SK-N-SH (cell line): ENCODE results near the gene UBA1. TPM values are rescaled to one million over a fixed set of nuclear protein-coding genes. Genes with fewer than 3 reads are reported as not detected.

ENCODE experiments used
- CTCF ChIA-PET: fragments of 300-600, 350-600 bp; formaldehyde crosslinking; extraction: SDS; loops from one replicate; lab custom pipeline; 2021; lab: Yijun Ruan, JAX
- POLR2A ChIA-PET: fragments of 350-600 bp; sonication (Branson Sonifier 250); formaldehyde crosslinking; extraction: SDS; loops from one replicate; lab custom pipeline; 2020; ENCODE audit warnings: antibody characterized with exemption, inconsistent platforms; lab: Yijun Ruan, JAX
- DNase-seq: peaks from one replicate; pipeline ENCODE4 v3.0.0; 2012
- H2AFZ ChIP-seq: fragments of 200-600 bp; sonication (generic); 2 replicates; pipeline ENCODE4 v1.8.1; 2016; ENCODE audit warnings: antibody characterized with exemption, mild to moderate bottlenecking, low read depth
- H3F3A ChIP-seq: fragments of 200-600 bp; sonication (generic); replicated peaks from 2 replicates; pipeline ENCODE3; 2016; ENCODE audit warnings: antibody characterized with exemption, mild to moderate bottlenecking; ENCODE audit not compliant: insufficient read depth
- H3K27ac ChIP-seq, 2 experiments: fragments of 200-500 bp in 1 of 2; fragments of 200-600 bp in 1 of 2; sonication (Bioruptor generic) in 1 of 2; sonication (generic), shearing (Covaris generic) in 1 of 2; 2 replicates each; pipeline versions ENCODE4 v1.5.1 to v1.6.1; 2014 to 2016; ENCODE audit warnings: low read depth in 2 of 2, inconsistent platforms in 1 of 2, low read length in 1 of 2, mild to moderate bottlenecking in 1 of 2, mixed read lengths in 1 of 2
- H3K27me3 ChIP-seq: fragments of 200-600 bp; sonication (generic), shearing (Covaris generic); 2 replicates; pipeline ENCODE4 v1.6.1; 2016; ENCODE audit warnings: mixed run types; ENCODE audit not compliant: insufficient read depth
- H3K36me3 ChIP-seq, 2 experiments: fragments of 200-500 bp in 1 of 2; fragments of 200-600 bp in 1 of 2; sonication (Bioruptor generic) in 1 of 2; sonication (generic) in 1 of 2; replicated peaks in 1 of 2; 2 replicates each; pipeline versions ENCODE3 to v1.5.1; 2014 to 2016; ENCODE audit warnings: low read length in 1 of 2, mild to moderate bottlenecking in 1 of 2; ENCODE audit not compliant: insufficient read depth in 2 of 2, control insufficient read depth in 1 of 2
- H3K4me1 ChIP-seq, 2 experiments: fragments of 200-500 bp in 1 of 2; fragments of 200-600 bp in 1 of 2; sonication (Bioruptor generic) in 1 of 2; sonication (generic), shearing (Covaris generic) in 1 of 2; 2 replicates each; pipeline versions ENCODE4 v1.5.1 to v1.6.1; 2014 to 2016; ENCODE audit warnings: low read depth in 1 of 2, low read length in 1 of 2, mixed run types in 1 of 2; ENCODE audit not compliant: insufficient read depth in 2 of 2, control insufficient read depth in 1 of 2
- H3K4me2 ChIP-seq: fragments of 200-600 bp; sonication (generic), shearing (Covaris generic); 2 replicates; pipeline ENCODE4 v1.6.1; 2017; ENCODE audit warnings: mixed run types
- H3K4me3 ChIP-seq, 2 experiments: fragments of 200-500 bp in 1 of 2; fragments of 200-600 bp in 1 of 2; sonication (Bioruptor generic) in 1 of 2; sonication (generic), shearing (Covaris generic) in 1 of 2; 2 replicates each; pipeline versions ENCODE4 v1.5.1 to v1.8.1; 2014 to 2016; ENCODE audit warnings: low read depth in 2 of 2, inconsistent platforms in 1 of 2, low read length in 1 of 2, mild to moderate bottlenecking in 1 of 2, mixed read lengths in 1 of 2, moderate library complexity in 1 of 2
- H3K79me2 ChIP-seq: fragments of 200-600 bp; sonication (generic); 2 replicates; pipeline ENCODE4 v1.8.1; 2017; ENCODE audit warnings: mild to moderate bottlenecking; ENCODE audit not compliant: insufficient read depth
- H3K9ac ChIP-seq: fragments of 200-600 bp; sonication (generic); 2 replicates; pipeline ENCODE4 v1.6.1; 2017; ENCODE audit warnings: mixed run types
- H3K9me2 ChIP-seq: fragments of 200-600 bp; sonication (generic); 2 replicates; pipeline ENCODE4 v1.6.1; 2017; ENCODE audit warnings: mixed run types
- H3K9me3 ChIP-seq: fragments of 200-600 bp; sonication (generic); 2 replicates; pipeline ENCODE4 v1.6.1; 2017; ENCODE audit warnings: mixed run types, mild to moderate bottlenecking, moderate library complexity
- H4K20me1 ChIP-seq: fragments of 200-600 bp; sonication (generic); 2 replicates; pipeline ENCODE4 v1.6.1; 2017; ENCODE audit warnings: mild to moderate bottlenecking, mixed run types; ENCODE audit not compliant: insufficient read depth
- CHD2 ChIP-seq: fragments of 150-350 bp; IDR thresholded peaks from 2 replicates; pipeline ENCODE4 v1.6.1; 2018; ENCODE audit warnings: low read length; ENCODE audit not compliant: partially characterized antibody
- EP300 ChIP-seq, 2 experiments: IDR thresholded peaks; 2 replicates each; pipeline versions ENCODE4 v1.4.0 to v1.6.1; 2012; ENCODE audit warnings: borderline replicate concordance in 1 of 2, low read depth in 1 of 2, low read length in 1 of 2
- EZH2phosphoT487 ChIP-seq: fragments of 200-600 bp; sonication (generic); IDR thresholded peaks from 2 replicates; pipeline ENCODE4 v1.6.1; 2017; ENCODE audit warnings: low read depth, mixed run types, mild to moderate bottlenecking, antibody characterized with exemption, moderate library complexity, borderline replicate concordance
- FOSL2 ChIP-seq: IDR thresholded peaks from 2 replicates; pipeline ENCODE4 v1.4.0; 2012; ENCODE audit warnings: low read depth, mild to moderate bottlenecking, moderate library complexity, borderline replicate concordance
- FOXJ3 ChIP-seq: sonication (generic); formaldehyde crosslinking; IDR thresholded peaks from 2 replicates; pipeline ENCODE4 v1.5.1; 2020; ENCODE audit warnings: mild to moderate bottlenecking, missing genetic modification reagents
- JUND ChIP-seq: IDR thresholded peaks from 2 replicates; pipeline ENCODE4 v1.4.0; 2012
- MEF2A ChIP-seq: IDR thresholded peaks from 2 replicates; pipeline ENCODE4 v1.4.0; 2012; ENCODE audit warnings: low read depth, borderline replicate concordance
- MXI1 ChIP-seq: IDR thresholded peaks from 2 replicates; pipeline ENCODE4 v1.6.1; 2012; ENCODE audit warnings: mild to moderate bottlenecking, low read depth, low read length, improper control_type of control experiment
- NRF1 ChIP-seq: IDR thresholded peaks from 2 replicates; pipeline ENCODE4 v1.6.1; 2012; ENCODE audit warnings: low read depth, mild to moderate bottlenecking, low read length
- RAD21 ChIP-seq: IDR thresholded peaks from 2 replicates; pipeline ENCODE4 v1.6.1; 2012; ENCODE audit warnings: mild to moderate bottlenecking, low read length
- RCOR1 ChIP-seq: fragments of 150-350 bp; IDR thresholded peaks from 2 replicates; pipeline ENCODE4 v1.6.1; 2017; ENCODE audit warnings: antibody characterized with exemption, low read length
- RXRA ChIP-seq: IDR thresholded peaks from 2 replicates; pipeline ENCODE4 v1.4.0; 2012; ENCODE audit warnings: low read depth, mild to moderate bottlenecking, borderline replicate concordance
- SIN3A ChIP-seq: IDR thresholded peaks from 2 replicates; pipeline ENCODE4 v1.6.1; 2012; ENCODE audit warnings: low read depth, mild to moderate bottlenecking, low read length, moderate library complexity, borderline replicate concordance
- SMC3 ChIP-seq: IDR thresholded peaks from 2 replicates; pipeline ENCODE4 v1.6.1; 2012; ENCODE audit warnings: low read depth, low read length, improper control_type of control experiment
- TAF1 ChIP-seq: IDR thresholded peaks from 2 replicates; pipeline ENCODE4 v1.6.1; 2012; ENCODE audit warnings: low read depth, mild to moderate bottlenecking, low read length, moderate library complexity, borderline replicate concordance
- TCF12 ChIP-seq: IDR thresholded peaks from 2 replicates; pipeline ENCODE4 v1.4.0; 2012
- TEAD4 ChIP-seq: IDR thresholded peaks from 2 replicates; pipeline ENCODE4 v1.4.0; 2012; ENCODE audit warnings: mild to moderate bottlenecking, borderline replicate concordance; ENCODE audit not compliant: insufficient read depth
- WGBS: methylation state at CpG from one replicate; pipeline ENCODE4 v1.1.6; 2017; ENCODE audit warnings: low lambda C conversion rate; 5-methylcytosine and 5-hydroxymethylcytosine counted together
- polyA plus RNA-seq, 3 experiments: library from polyadenylated mRNA; depleted of rRNA; stranded (reverse); fragments of >200 nt; gene quantifications; 2 replicates each; pipeline ENCODE4 v1.2.3, GENCODE V29; 2012
- TF ChIP-seq, protein P1 (sequence below): IDR thresholded peaks from 2 replicates; pipeline ENCODE4; 2012
- TF ChIP-seq, protein P2 (sequence below): fragments of 150-350 bp; IDR thresholded peaks from 2 replicates; pipeline ENCODE4 v1.6.1; 2016; ENCODE audit warnings: mild to moderate bottlenecking, low read depth, low read length
- TF ChIP-seq, protein P3 (sequence below): IDR thresholded peaks from 2 replicates; pipeline ENCODE4 v1.4.0; 2012; ENCODE audit warnings: low read depth, borderline replicate concordance

The UBA1 gene
- polyA plus RNA-seq, 1 of the 3 experiments (the other 2 are of a cell fraction) = 283 TPM

DNA sequence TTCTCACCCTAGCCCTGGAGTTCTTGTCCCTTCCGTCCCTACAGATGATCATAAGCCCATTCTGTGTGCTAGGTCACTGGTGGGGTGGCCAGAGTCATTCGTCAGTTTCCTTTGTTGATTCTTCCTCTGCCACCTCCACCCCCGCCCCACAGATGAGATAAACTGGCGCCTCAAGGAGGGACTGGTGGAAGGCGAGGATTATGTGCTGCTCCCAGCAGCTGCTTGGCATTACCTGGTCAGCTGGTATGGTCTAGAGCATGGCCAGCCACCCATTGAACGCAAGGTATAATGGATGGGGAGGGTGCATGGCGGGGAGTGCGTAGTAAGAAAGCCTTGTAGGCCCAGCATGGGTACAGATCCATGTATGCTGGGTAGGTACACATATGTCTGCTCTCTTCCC, 45.6 kb downstream of the UBA1 start:
- POLR2A ChIA-PET = interaction anchor here (1.1 kb wide), 1 partner anchor 15 kb away, joined by 3 read pairs; no protein-coding TSS in a partner anchor
- Histone ChIP-seq H3K4me1 (peaks cover 0 to 2% of the 10 kb centered on the region in 2 experiments; a peak in 2 of 4 replicates), H3K4me2 (no peak overlapping the region), H4K20me1 (peaks cover 45% of the 10 kb centered on the region), H3K4me3 (no peak overlapping the region), H3K9me3 (no peaks in the 10 kb centered on the region), H3K36me3 (peaks cover 26 to 28% of the 10 kb centered on the region in 2 experiments), H3K9me2 (no peaks in the 10 kb centered on the region), H3F3A (peaks cover 12% of the 10 kb centered on the region), H3K27me3 (no peaks in the 10 kb centered on the region), H3K9ac (no peak overlapping the region), H3K27ac (no peak overlapping the region), H3K79me2 (peaks cover 53% of the 10 kb centered on the region), H2AFZ (no peak overlapping the region)
- CTCF ChIA-PET = interaction anchor here (0.8 to 1.4 kb wide), 2 partner anchors 11 to 145 kb away, joined by 3 read pairs; no protein-coding TSS in a partner anchor
- no peak for TF ChIP-seq RAD21
- TF ChIP-seq RXRA = no peak
- TF ChIP-seq EP300 (IDR thresholded peaks at IDR 0.05; ENCODE audit: borderline replicate concordance in 1 of 2, low read depth in 1 of 2, low read length in 1 of 2) = no peak
- TF ChIP-seq, protein P1, sequence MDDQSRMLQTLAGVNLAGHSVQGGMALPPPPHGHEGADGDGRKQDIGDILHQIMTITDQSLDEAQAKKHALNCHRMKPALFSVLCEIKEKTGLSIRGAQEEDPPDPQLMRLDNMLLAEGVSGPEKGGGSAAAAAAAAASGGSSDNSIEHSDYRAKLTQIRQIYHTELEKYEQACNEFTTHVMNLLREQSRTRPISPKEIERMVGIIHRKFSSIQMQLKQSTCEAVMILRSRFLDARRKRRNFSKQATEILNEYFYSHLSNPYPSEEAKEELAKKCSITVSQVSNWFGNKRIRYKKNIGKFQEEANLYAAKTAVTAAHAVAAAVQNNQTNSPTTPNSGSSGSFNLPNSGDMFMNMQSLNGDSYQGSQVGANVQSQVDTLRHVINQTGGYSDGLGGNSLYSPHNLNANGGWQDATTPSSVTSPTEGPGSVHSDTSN = no peak
- no peak for TF ChIP-seq CHD2
- no peak for TF ChIP-seq JUND
- no peak for TF ChIP-seq TAF1
- TF ChIP-seq RCOR1 = no peak
- TF ChIP-seq, protein P2, sequence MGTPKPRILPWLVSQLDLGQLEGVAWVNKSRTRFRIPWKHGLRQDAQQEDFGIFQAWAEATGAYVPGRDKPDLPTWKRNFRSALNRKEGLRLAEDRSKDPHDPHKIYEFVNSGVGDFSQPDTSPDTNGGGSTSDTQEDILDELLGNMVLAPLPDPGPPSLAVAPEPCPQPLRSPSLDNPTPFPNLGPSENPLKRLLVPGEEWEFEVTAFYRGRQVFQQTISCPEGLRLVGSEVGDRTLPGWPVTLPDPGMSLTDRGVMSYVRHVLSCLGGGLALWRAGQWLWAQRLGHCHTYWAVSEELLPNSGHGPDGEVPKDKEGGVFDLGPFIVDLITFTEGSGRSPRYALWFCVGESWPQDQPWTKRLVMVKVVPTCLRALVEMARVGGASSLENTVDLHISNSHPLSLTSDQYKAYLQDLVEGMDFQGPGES = no peak
- TF ChIP-seq SIN3A = no peak
- WGBS = 97% methylated on average over 8 of the region's 8 CpGs
- no peak for DNase-seq

DNA sequence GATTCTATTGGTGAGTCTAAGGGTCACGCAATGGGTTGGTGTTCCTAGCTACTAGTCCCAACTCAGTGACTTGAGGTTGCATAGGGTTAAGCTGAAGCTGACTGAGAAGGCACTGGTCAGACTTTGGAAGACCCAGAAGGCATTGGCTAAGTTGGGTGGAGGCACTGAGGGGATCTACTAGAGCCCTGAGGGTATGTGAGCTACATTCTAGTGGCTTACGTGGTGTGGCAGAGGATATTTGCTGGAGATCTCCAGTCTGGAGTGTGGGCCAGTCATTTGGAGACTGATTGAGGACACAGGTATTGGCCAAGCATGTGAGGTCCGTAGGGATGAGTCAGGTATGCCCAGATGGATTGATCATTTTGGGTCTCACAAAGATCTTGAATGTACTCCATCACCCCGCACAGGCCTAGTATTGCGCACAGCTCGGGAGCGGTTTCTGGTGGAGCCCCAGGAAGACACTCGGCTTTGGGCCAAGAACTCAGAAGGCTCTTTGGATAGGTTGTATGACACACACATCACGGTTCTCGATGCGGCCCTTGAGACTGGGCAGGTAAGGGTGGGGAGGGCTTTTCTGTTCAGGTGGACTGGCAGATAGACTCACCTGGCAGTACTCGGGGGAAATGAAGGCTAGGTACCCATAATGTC, 46.4 kb downstream of the UBA1 start:
- Histone ChIP-seq H3K4me2 (no peak overlapping the region), H3K4me1 (peaks cover 0 to 2% of the 10 kb centered on the region in 2 experiments; a peak in 1 of 4 replicates), H3K9me2 (no peaks in the 10 kb centered on the region), H3K27me3 (no peaks in the 10 kb centered on the region), H3F3A (peaks cover 4% of the 10 kb centered on the region), H3K9ac (no peak overlapping the region), H4K20me1 (peaks cover 40% of the 10 kb centered on the region), H3K4me3 (no peak overlapping the region), H3K36me3 (peaks cover 26 to 35% of the 10 kb centered on the region in 2 experiments), H3K9me3 (no peaks in the 10 kb centered on the region), H3K79me2 (peaks cover 44% of the 10 kb centered on the region), H2AFZ (no peak overlapping the region), H3K27ac (no peak overlapping the region)
- CTCF ChIA-PET = interaction anchor here (0.8 to 1.0 kb wide), 2 partner anchors 9 to 144 kb away, joined by 3 read pairs; no protein-coding TSS in a partner anchor
- TF ChIP-seq TCF12 = no peak
- TF ChIP-seq TEAD4 = no peak
- TF ChIP-seq, protein P3, sequence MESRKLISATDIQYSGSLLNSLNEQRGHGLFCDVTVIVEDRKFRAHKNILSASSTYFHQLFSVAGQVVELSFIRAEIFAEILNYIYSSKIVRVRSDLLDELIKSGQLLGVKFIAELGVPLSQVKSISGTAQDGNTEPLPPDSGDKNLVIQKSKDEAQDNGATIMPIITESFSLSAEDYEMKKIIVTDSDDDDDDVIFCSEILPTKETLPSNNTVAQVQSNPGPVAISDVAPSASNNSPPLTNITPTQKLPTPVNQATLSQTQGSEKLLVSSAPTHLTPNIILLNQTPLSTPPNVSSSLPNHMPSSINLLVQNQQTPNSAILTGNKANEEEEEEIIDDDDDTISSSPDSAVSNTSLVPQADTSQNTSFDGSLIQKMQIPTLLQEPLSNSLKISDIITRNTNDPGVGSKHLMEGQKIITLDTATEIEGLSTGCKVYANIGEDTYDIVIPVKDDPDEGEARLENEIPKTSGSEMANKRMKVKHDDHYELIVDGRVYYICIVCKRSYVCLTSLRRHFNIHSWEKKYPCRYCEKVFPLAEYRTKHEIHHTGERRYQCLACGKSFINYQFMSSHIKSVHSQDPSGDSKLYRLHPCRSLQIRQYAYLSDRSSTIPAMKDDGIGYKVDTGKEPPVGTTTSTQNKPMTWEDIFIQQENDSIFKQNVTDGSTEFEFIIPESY = no peak
- TF ChIP-seq RXRA = no peak
- no peak for TF ChIP-seq FOSL2
- no peak for TF ChIP-seq FOXJ3 (CRISPR knock-in tag)
- TF ChIP-seq SMC3 = no peak
- no peak for TF ChIP-seq MXI1
- TF ChIP-seq, protein P1 = no peak
- no peak for TF ChIP-seq MEF2A
- TF ChIP-seq EZH2phosphoT487 = no peak
- no peak for TF ChIP-seq NRF1
- POLR2A ChIA-PET = interaction anchor here (0.6 to 1.1 kb wide), 2 partner anchors 16 to 21 kb away, joined by 3 read pairs; no protein-coding TSS in a partner anchor
- no peak for DNase-seq
- 98% methylated on average over 10 of the region's 12 CpGs for WGBS
